ENCODE results near the gene EFTUD2. TPM values are rescaled to one million over a fixed set of nuclear protein-coding genes. Genes with fewer than 3 reads are reported as not detected.

The EFTUD2 gene
- total and polyA plus RNA-seq, 2 donors (not counting 1 experiment from before 2014, with no cell fraction given) = 43.2 to 133 TPM

- Histone ChIP-seq H3K9me3 (ENCODE audit: control extremely low read depth in 1 of 3, control insufficient read depth in 2 of 3, insufficient read depth in 1 of 3, low read length in 2 of 3) (no peaks in the 10 kb centered on the region), H3K4me1 (ENCODE audit: control insufficient read depth in 2 of 2, insufficient read depth in 2 of 2, low read length in 2 of 2) (no peaks in the 10 kb centered on the region), H2AFZ (ENCODE audit: insufficient read depth, low read depth, low read length, poor library complexity, severe bottlenecking) (no peak overlapping the region), H3K4me2 (replicated peaks; ENCODE audit: low read depth, low read length, poor library complexity, severe bottlenecking) (no peak overlapping the region), H4K20me1 (ENCODE audit: control insufficient read depth, insufficient read depth, low read length, poor library complexity, severe bottlenecking) (no peaks in the 10 kb centered on the region), H3K27me3 (replicated peaks in 1 of 4; ENCODE audit: control extremely low read depth in 1 of 4, control insufficient read depth in 3 of 4, insufficient read depth in 4 of 4, low read length in 3 of 4) (no peaks in the 10 kb centered on the region), H3K36me3 (replicated peaks in 1 of 2; ENCODE audit: control extremely low read depth in 1 of 2, control insufficient read depth in 1 of 2, extremely low read depth in 1 of 2, insufficient read depth in 2 of 2, low read length in 1 of 2) (peaks cover 16 to 75% of the 10 kb centered on the region in 2 experiments), H3K79me2 (ENCODE audit: control insufficient read depth, insufficient read depth, low read length) (peaks cover under 1% of the 10 kb centered on the region), H3K9ac (ENCODE audit: low read length) (no peak overlapping the region), H3K4me3 (ENCODE audit: control extremely low read depth in 1 of 5, extremely low read depth in 1 of 5, insufficient read depth in 1 of 5, low read depth in 2 of 5, low read length in 4 of 5) (no peak overlapping the region), H3K27ac (ENCODE audit: low read length in 2 of 2) (no peak overlapping the region)
- H3K4me3 Mint-ChIP-seq = no peak overlapping the region
- CTCF ChIA-PET = interaction anchor here (1.0 to 3.6 kb wide), 10 partner anchors 9 to 143 kb away, joined by 3 to 25 read pairs (median 6); partner anchors contain the start of gene EFTUD2
- ATAC-seq (ENCODE audit: low read depth) (no peak), DNase-seq (no peak)
- POLR2A ChIA-PET = interaction anchor here (0.6 kb wide), 1 partner anchor 30 kb away, joined by 6 read pairs; no protein-coding TSS in a partner anchor
- intact Hi-C loops (cut with micrococcal nuclease) = no loop called here
- no peaks in the 10 kb centered on the region for H3K9me3 Mint-ChIP-seq (ENCODE audit: insufficient read depth)
- H3K27me3 Mint-ChIP-seq = no peaks in the 10 kb centered on the region
- H3K4me1 Mint-ChIP-seq = no peaks in the 10 kb centered on the region
- H3K27ac Mint-ChIP-seq = no peak overlapping the region
- WGBS (ENCODE audit: insufficient coverage) = 80% methylated on average over 4 of the region's 6 CpGs
- TF ChIP-seq EZH2 (IDR thresholded peaks at IDR 0.05; ENCODE audit: borderline replicate concordance, insufficient read depth, low read depth, low read length, poor library complexity, severe bottlenecking) = no peak
- TF ChIP-seq, protein P1, sequence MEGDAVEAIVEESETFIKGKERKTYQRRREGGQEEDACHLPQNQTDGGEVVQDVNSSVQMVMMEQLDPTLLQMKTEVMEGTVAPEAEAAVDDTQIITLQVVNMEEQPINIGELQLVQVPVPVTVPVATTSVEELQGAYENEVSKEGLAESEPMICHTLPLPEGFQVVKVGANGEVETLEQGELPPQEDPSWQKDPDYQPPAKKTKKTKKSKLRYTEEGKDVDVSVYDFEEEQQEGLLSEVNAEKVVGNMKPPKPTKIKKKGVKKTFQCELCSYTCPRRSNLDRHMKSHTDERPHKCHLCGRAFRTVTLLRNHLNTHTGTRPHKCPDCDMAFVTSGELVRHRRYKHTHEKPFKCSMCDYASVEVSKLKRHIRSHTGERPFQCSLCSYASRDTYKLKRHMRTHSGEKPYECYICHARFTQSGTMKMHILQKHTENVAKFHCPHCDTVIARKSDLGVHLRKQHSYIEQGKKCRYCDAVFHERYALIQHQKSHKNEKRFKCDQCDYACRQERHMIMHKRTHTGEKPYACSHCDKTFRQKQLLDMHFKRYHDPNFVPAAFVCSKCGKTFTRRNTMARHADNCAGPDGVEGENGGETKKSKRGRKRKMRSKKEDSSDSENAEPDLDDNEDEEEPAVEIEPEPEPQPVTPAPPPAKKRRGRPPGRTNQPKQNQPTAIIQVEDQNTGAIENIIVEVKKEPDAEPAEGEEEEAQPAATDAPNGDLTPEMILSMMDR (IDR thresholded peaks at IDR 0.05) = no peak
Observed at GRCh38 chr17:44879376-44879775, 19.9 kb downstream of the EFTUD2 start.

- ATAC-seq (ENCODE audit: low read depth) (no peak), DNase-seq (peak; percentile 45)
- H3K27me3 Mint-ChIP-seq = no peaks in the 10 kb centered on the region
- Histone ChIP-seq H3K79me2 (ENCODE audit: control insufficient read depth, insufficient read depth, low read length) (peaks cover 4% of the 10 kb centered on the region), H3K27me3 (replicated peaks in 1 of 4; ENCODE audit: control extremely low read depth in 1 of 4, control insufficient read depth in 3 of 4, insufficient read depth in 4 of 4, low read length in 3 of 4) (no peaks in the 10 kb centered on the region), H2AFZ (ENCODE audit: insufficient read depth, low read depth, low read length, poor library complexity, severe bottlenecking) (no peak overlapping the region), H3K9ac (ENCODE audit: low read length) (no peak overlapping the region), H3K36me3 (replicated peaks in 1 of 2; ENCODE audit: control extremely low read depth in 1 of 2, control insufficient read depth in 1 of 2, extremely low read depth in 1 of 2, insufficient read depth in 2 of 2, low read length in 1 of 2) (peaks cover 15 to 74% of the 10 kb centered on the region in 2 experiments), H3K4me2 (replicated peaks; ENCODE audit: low read depth, low read length, poor library complexity, severe bottlenecking) (no peak overlapping the region), H4K20me1 (ENCODE audit: control insufficient read depth, insufficient read depth, low read length, poor library complexity, severe bottlenecking) (no peaks in the 10 kb centered on the region), H3K27ac (ENCODE audit: low read length in 2 of 2) (no peak overlapping the region), H3K4me1 (ENCODE audit: control insufficient read depth in 2 of 2, insufficient read depth in 2 of 2, low read length in 2 of 2) (no peaks in the 10 kb centered on the region), H3K9me3 (ENCODE audit: control extremely low read depth in 1 of 3, control insufficient read depth in 2 of 3, insufficient read depth in 1 of 3, low read length in 2 of 3) (no peaks in the 10 kb centered on the region), H3K4me3 (ENCODE audit: control extremely low read depth in 1 of 5, extremely low read depth in 1 of 5, insufficient read depth in 1 of 5, low read depth in 2 of 5, low read length in 4 of 5) (no peak overlapping the region)
- POLR2A ChIA-PET = no interaction called here
- no peaks in the 10 kb centered on the region for H3K9me3 Mint-ChIP-seq (ENCODE audit: insufficient read depth)
- WGBS (ENCODE audit: insufficient coverage) = 66% methylated on average over 3 of the region's 6 CpGs
- CTCF ChIA-PET = interaction anchor here (1.0 to 3.6 kb wide), 15 partner anchors 9 to 256 kb away, joined by 3 to 25 read pairs (median 6); partner anchors contain the start of genes ACBD4 and EFTUD2
- H3K4me3 Mint-ChIP-seq = no peak overlapping the region
- TF ChIP-seq, protein P1 (IDR thresholded peaks at IDR 0.05) = peak; percentile 64
- no peak for TF ChIP-seq EZH2 (IDR thresholded peaks at IDR 0.05; ENCODE audit: borderline replicate concordance, insufficient read depth, low read depth, low read length, poor library complexity, severe bottlenecking)
- intact Hi-C loops (cut with micrococcal nuclease) = no loop called here
- H3K27ac Mint-ChIP-seq = no peak overlapping the region
- H3K4me1 Mint-ChIP-seq = no peaks in the 10 kb centered on the region
Observed at GRCh38 chr17:44878627-44879221, 20.5 kb downstream of the EFTUD2 start.

All from B cell (primary cell).